IMR-90 (cell line): Measurements from ENCODE around the gene GNG12.

Source experiments
- BHLHE40 ChIP-seq: fragments of 150-350 bp; IDR thresholded peaks from 2 replicates; pipeline ENCODE4 v1.6.1; 2016; ENCODE audit warnings: mild to moderate bottlenecking, low read depth, low read length
- CEBPB ChIP-seq: IDR thresholded peaks from 2 replicates; pipeline ENCODE4 v1.6.1; 2012; ENCODE audit warnings: low read depth, low read length, improper control_type of control experiment
- CTCF ChIP-seq: conservative IDR thresholded peaks from 2 replicates; pipeline ENCODE4 v1.5.1; 2012; ENCODE audit warnings: mild to moderate bottlenecking, low read depth, low read length, improper control_type of control experiment
- FOS ChIP-seq: fragments of 150-350 bp; IDR thresholded peaks from 2 replicates; pipeline ENCODE4 v1.6.1; 2016; ENCODE audit warnings: low read depth, low read length
- MAFK ChIP-seq: IDR thresholded peaks from 2 replicates; pipeline ENCODE4 v1.6.1; 2012; ENCODE audit warnings: low read depth, low read length, improper control_type of control experiment
- MAZ ChIP-seq: IDR thresholded peaks from 2 replicates; pipeline ENCODE4 v1.6.1; 2012; ENCODE audit warnings: low read depth, mild to moderate bottlenecking, low read length, improper control_type of control experiment, moderate library complexity, borderline replicate concordance
- MXI1 ChIP-seq: IDR thresholded peaks from 2 replicates; pipeline ENCODE4 v1.6.1; 2012; ENCODE audit warnings: low read depth, mild to moderate bottlenecking, low read length, moderate library complexity, borderline replicate concordance
- POLR2A ChIP-seq: IDR thresholded peaks from 2 replicates; pipeline ENCODE4 v1.6.1; 2012; ENCODE audit warnings: mild to moderate bottlenecking, low read depth, low read length
- RAD21 ChIP-seq: IDR thresholded peaks from 2 replicates; pipeline ENCODE4 v1.6.1; 2012; ENCODE audit warnings: low read length, improper control_type of control experiment
- RFX5 ChIP-seq: IDR thresholded peaks from 2 replicates; pipeline ENCODE4 v1.8.0; 2012; ENCODE audit warnings: low read depth, mild to moderate bottlenecking, low read length, moderate library complexity
- SMC3 ChIP-seq: fragments of 150-350 bp; IDR thresholded peaks from 2 replicates; pipeline ENCODE4 v1.6.1; 2016; ENCODE audit warnings: low read depth, mild to moderate bottlenecking, antibody characterized with exemption, low read length, moderate library complexity
- TF ChIP-seq, protein P1 (sequence below): fragments of 150-350 bp; IDR thresholded peaks from 2 replicates; pipeline ENCODE4 v1.6.1; 2017; ENCODE audit warnings: mild to moderate bottlenecking, antibody characterized with exemption, low read length, low read depth
- TF ChIP-seq, protein P2 (sequence below): fragments of 150-350 bp; IDR thresholded peaks from 2 replicates; pipeline ENCODE4 v1.6.1; 2016; ENCODE audit warnings: low read depth, mild to moderate bottlenecking, low read length, moderate library complexity, borderline replicate concordance

DNA sequence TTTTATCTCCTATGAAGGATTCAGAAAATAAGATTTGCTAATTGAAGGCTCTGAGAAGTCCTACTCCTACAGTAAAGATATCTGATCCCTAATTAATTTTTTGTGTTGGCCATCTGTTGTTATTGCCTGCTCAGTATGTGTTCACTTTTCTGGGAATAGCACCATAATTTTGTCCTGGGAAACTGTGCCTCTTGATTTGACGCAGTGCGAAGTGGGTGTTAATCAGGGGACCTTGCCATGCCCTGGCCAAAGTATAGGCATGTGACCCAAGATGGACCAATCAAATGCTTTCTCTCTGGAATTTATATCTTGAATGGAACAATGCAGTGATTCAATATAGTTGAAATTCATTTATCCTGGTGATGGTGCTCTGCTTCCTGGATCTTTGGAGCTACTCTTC, 30.4 kb upstream of the GNG12 start:
- TF ChIP-seq POLR2A (no peak), CTCF (no peak), CEBPB (no peak), RAD21 (no peak), MAFK (no peak), BHLHE40 (no peak), RFX5 (no peak), FOS (no peak), MAZ (no peak), SMC3 (no peak), MXI1 (no peak)
- TF ChIP-seq, protein P1, sequence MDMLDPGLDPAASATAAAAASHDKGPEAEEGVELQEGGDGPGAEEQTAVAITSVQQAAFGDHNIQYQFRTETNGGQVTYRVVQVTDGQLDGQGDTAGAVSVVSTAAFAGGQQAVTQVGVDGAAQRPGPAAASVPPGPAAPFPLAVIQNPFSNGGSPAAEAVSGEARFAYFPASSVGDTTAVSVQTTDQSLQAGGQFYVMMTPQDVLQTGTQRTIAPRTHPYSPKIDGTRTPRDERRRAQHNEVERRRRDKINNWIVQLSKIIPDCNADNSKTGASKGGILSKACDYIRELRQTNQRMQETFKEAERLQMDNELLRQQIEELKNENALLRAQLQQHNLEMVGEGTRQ = no peak
- TF ChIP-seq, protein P2, sequence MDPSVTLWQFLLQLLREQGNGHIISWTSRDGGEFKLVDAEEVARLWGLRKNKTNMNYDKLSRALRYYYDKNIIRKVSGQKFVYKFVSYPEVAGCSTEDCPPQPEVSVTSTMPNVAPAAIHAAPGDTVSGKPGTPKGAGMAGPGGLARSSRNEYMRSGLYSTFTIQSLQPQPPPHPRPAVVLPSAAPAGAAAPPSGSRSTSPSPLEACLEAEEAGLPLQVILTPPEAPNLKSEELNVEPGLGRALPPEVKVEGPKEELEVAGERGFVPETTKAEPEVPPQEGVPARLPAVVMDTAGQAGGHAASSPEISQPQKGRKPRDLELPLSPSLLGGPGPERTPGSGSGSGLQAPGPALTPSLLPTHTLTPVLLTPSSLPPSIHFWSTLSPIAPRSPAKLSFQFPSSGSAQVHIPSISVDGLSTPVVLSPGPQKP = no peak
